Mesenchymal stem cell (in vitro differentiated cells and primary cell): ENCODE measurements around the gene DLEC1.

ENCODE experiments used
- DNase-seq: peaks from one replicate; pipeline ENCODE4 v3.0.0-alpha.2; 2013
- H2AFZ ChIP-seq: one replicate; pipeline ENCODE4 v1.6.1; 2013; ENCODE audit warnings: low read depth, mild to moderate bottlenecking, control low read depth, inconsistent platforms, low read length, moderate library complexity
- H2AK5ac ChIP-seq: 2 replicates; pipeline ENCODE4 v1.6.1; 2013; ENCODE audit warnings: low read length, moderate library complexity, mild to moderate bottlenecking, inconsistent platforms; ENCODE audit not compliant: severe bottlenecking
- H2BK120ac ChIP-seq: one replicate; pipeline ENCODE4 v1.6.1; 2013; ENCODE audit warnings: low read depth, mild to moderate bottlenecking, inconsistent platforms, low read length, moderate library complexity
- H2BK12ac ChIP-seq, 2 experiments: one replicate each; pipeline ENCODE4 v1.6.1; 2013; ENCODE audit warnings: inconsistent platforms in 2 of 2, low read length in 2 of 2, mild to moderate bottlenecking in 2 of 2, moderate library complexity in 2 of 2, control low read depth in 1 of 2
- H2BK15ac ChIP-seq: one replicate; pipeline ENCODE4 v1.6.1; 2013; ENCODE audit warnings: mild to moderate bottlenecking, low read depth, inconsistent platforms; ENCODE audit not compliant: poor library complexity, severe bottlenecking
- H2BK5ac ChIP-seq: 2 replicates; pipeline ENCODE4 v1.6.1; 2013; ENCODE audit warnings: low read depth, mild to moderate bottlenecking, low read length, control low read depth, inconsistent platforms; ENCODE audit not compliant: poor library complexity, severe bottlenecking
- H3K14ac ChIP-seq, 2 experiments: one replicate each; pipeline ENCODE4 v1.6.1; 2013; ENCODE audit warnings: inconsistent platforms in 2 of 2, low read length in 2 of 2, control low read depth in 1 of 2, mild to moderate bottlenecking in 1 of 2, moderate library complexity in 1 of 2
- H3K18ac ChIP-seq, 2 experiments: one replicate each; pipeline ENCODE4 v1.6.1; 2013; ENCODE audit warnings: inconsistent platforms in 2 of 2, low read length in 2 of 2, control low read depth in 1 of 2, low read depth in 1 of 2, mild to moderate bottlenecking in 1 of 2
- H3K23ac ChIP-seq, 2 experiments: one replicate each; pipeline ENCODE4 v1.6.1; 2013; ENCODE audit warnings: inconsistent platforms in 2 of 2, low read length in 2 of 2, mild to moderate bottlenecking in 2 of 2, moderate library complexity in 2 of 2, control low read depth in 1 of 2
- H3K27ac ChIP-seq: 2 replicates; pipeline ENCODE4 v1.5.1; 2013; ENCODE audit warnings: mild to moderate bottlenecking, moderate library complexity, low read length, control low read depth, inconsistent platforms; ENCODE audit not compliant: poor library complexity, severe bottlenecking
- H3K27me3 ChIP-seq, 2 experiments: 2 replicates each; pipeline versions ENCODE4 v1.6.1 to v1.7.0; 2013; ENCODE audit warnings: low read length in 2 of 2, mild to moderate bottlenecking in 2 of 2, moderate library complexity in 2 of 2, control low read depth in 1 of 2, inconsistent platforms in 1 of 2; ENCODE audit not compliant: control insufficient read depth in 1 of 2, insufficient read depth in 1 of 2
- H3K36me3 ChIP-seq, 2 experiments: 2 replicates each; pipeline versions ENCODE4 v1.6.1 to v1.7.0; 2013; ENCODE audit warnings: low read length in 2 of 2, control low read depth in 1 of 2, inconsistent platforms in 1 of 2, low read depth in 1 of 2, mild to moderate bottlenecking in 1 of 2; ENCODE audit not compliant: insufficient read depth in 2 of 2, control insufficient read depth in 1 of 2
- H3K4ac ChIP-seq, 2 experiments: one replicate each; pipeline ENCODE4 v1.6.1; 2013; ENCODE audit warnings: inconsistent platforms in 2 of 2, low read length in 2 of 2, mild to moderate bottlenecking in 2 of 2, moderate library complexity in 2 of 2, control low read depth in 1 of 2, low read depth in 1 of 2
- H3K4me1 ChIP-seq: 2 replicates; pipeline ENCODE4 v1.6.1; 2013; ENCODE audit warnings: low read depth, low read length, control low read depth; ENCODE audit not compliant: control insufficient read depth, insufficient read depth
- H3K4me2 ChIP-seq: 2 replicates; pipeline ENCODE4 v1.6.1; 2013; ENCODE audit warnings: low read length, mild to moderate bottlenecking, inconsistent platforms; ENCODE audit not compliant: poor library complexity, severe bottlenecking
- H3K4me3 ChIP-seq, 2 experiments: 2 replicates each; pipeline versions ENCODE4 v1.5.1 to v1.7.0; 2013; ENCODE audit warnings: low read length in 2 of 2, mild to moderate bottlenecking in 2 of 2, control low read depth in 1 of 2, low read depth in 1 of 2; ENCODE audit not compliant: insufficient read depth in 1 of 2
- H3K79me1 ChIP-seq: replicated peaks from 2 replicates; pipeline ENCODE4 v1.6.1; 2013; ENCODE audit warnings: mild to moderate bottlenecking, control low read depth, low read length, inconsistent platforms; ENCODE audit not compliant: poor library complexity, severe bottlenecking
- H3K9ac ChIP-seq: 2 replicates; pipeline ENCODE4 v1.7.0; 2013; ENCODE audit warnings: mild to moderate bottlenecking, low read length, moderate library complexity
- H3K9me3 ChIP-seq: 2 replicates; pipeline ENCODE4 v1.7.0; 2013; ENCODE audit warnings: mild to moderate bottlenecking, low read length; ENCODE audit not compliant: control insufficient read depth
- H4K8ac ChIP-seq: one replicate; pipeline ENCODE4 v1.6.1; 2013; ENCODE audit warnings: inconsistent platforms, mild to moderate bottlenecking, low read length, moderate library complexity
- H4K91ac ChIP-seq: one replicate; pipeline ENCODE4 v1.6.1; 2013; ENCODE audit warnings: mild to moderate bottlenecking, low read length, inconsistent platforms
- WGBS: methylation state at CpG from one replicate; pipeline ENCODE4 v1.1.7; 2013; ENCODE audit warnings: mixed read lengths; 5-methylcytosine and 5-hydroxymethylcytosine counted together

DLEC1 gene

DNA sequence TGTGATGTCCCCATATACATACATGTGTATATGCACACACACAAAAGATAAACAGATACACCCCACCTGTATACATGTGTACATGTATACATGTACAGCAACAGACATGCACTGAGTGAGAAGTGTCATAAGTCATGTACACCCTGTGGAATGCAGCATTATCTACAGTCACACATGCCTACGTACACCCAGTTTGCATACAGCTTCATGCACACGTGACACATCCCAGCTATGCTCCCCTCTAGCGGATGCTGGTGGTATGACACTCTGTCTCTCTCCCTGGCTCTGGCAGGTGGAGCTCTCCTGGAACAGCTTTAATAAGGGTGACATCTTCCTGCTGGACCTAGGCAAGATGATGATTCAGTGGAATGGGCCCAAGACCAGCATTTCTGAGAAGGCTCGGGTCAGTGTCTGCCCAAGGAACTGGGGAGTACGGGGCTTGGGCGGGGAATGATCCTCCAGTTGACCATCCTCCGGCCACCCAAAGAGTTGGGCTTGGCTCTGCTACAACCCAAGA is 42.2 kb upstream of the DLEC1 start:
- H3K4me2 ChIP-seq = no peak overlapping the region
- H3K36me3 ChIP-seq = peaks cover 7 to 39% of the 10 kb centered on the region in 2 experiments
- no peaks in the 10 kb centered on the region for H3K79me1 ChIP-seq
- 48% methylated on average over 7 of the region's 7 CpGs for WGBS
- H2BK5ac ChIP-seq = no peak overlapping the region
- no peak overlapping the region for H2AFZ ChIP-seq
- H3K9me3 ChIP-seq = no peaks in the 10 kb centered on the region
- no peak overlapping the region for H3K27ac ChIP-seq
- H3K4me3 ChIP-seq = no peak overlapping the region
- H4K8ac ChIP-seq = no peak overlapping the region
- peaks cover 19% of the 10 kb centered on the region for H3K4me1 ChIP-seq
- no peak overlapping the region for H2BK12ac ChIP-seq
- DNase-seq = peak; percentile 76
- H3K9ac ChIP-seq = no peak overlapping the region
- H2BK120ac ChIP-seq = no peak overlapping the region
- H3K27me3 ChIP-seq = peaks cover 0 to 15% of the 10 kb centered on the region in 2 experiments
- H2AK5ac ChIP-seq = no peak overlapping the region
- H3K14ac ChIP-seq = no peak overlapping the region
- H4K91ac ChIP-seq = no peak overlapping the region
- no peak overlapping the region for H2BK15ac ChIP-seq
- H3K4ac ChIP-seq = no peak overlapping the region
- H3K23ac ChIP-seq = no peak overlapping the region
- H3K18ac ChIP-seq = no peak overlapping the region

DNA sequence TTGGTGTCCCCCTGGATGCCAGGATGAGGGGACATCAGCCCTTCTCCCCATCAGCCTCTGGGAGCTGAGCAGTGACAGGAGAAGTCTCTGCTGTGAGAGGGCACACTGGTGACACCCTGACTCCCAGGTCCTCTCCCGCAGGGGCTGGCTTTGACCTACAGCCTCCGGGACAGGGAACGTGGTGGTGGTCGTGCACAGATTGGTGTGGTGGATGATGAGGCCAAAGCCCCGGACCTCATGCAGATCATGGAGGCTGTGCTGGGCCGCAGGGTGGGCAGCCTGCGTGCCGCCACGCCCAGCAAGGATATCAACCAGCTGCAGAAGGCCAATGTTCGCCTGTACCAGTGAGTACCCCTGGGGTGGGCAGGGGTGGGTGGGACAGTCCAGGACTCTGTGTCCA is 41.7 kb upstream of the DLEC1 start:
- H3K4me3 ChIP-seq = no peak overlapping the region
- H3K4ac ChIP-seq = no peak overlapping the region
- no peak for DNase-seq
- H3K9ac ChIP-seq = no peak overlapping the region
- H2AFZ ChIP-seq = no peak overlapping the region
- peaks cover 7 to 44% of the 10 kb centered on the region in 2 experiments for H3K36me3 ChIP-seq
- no peaks in the 10 kb centered on the region for H3K79me1 ChIP-seq
- 97% methylated on average over 10 of the region's 10 CpGs for WGBS
- no peak overlapping the region for H3K18ac ChIP-seq
- H3K9me3 ChIP-seq = no peaks in the 10 kb centered on the region
- H3K23ac ChIP-seq = no peak overlapping the region
- peak overlapping the region in 1 of 2 experiments; percentile 4 for H2BK12ac ChIP-seq
- no peak overlapping the region for H2BK5ac ChIP-seq
- peaks cover 19% of the 10 kb centered on the region for H3K4me1 ChIP-seq
- H3K27ac ChIP-seq = no peak overlapping the region
- no peak overlapping the region for H4K8ac ChIP-seq
- H3K14ac ChIP-seq = no peak overlapping the region
- H2BK120ac ChIP-seq = no peak overlapping the region
- peaks cover 0 to 10% of the 10 kb centered on the region in 2 experiments for H3K27me3 ChIP-seq
- no peak overlapping the region for H4K91ac ChIP-seq
- H2BK15ac ChIP-seq = no peak overlapping the region
- H3K4me2 ChIP-seq = no peak overlapping the region
- no peak overlapping the region for H2AK5ac ChIP-seq

- peak overlapping the region in 1 of 2 experiments; percentile 45 for H2BK12ac ChIP-seq
- no peak overlapping the region for H3K18ac ChIP-seq
- H2BK15ac ChIP-seq = no peak overlapping the region
- WGBS = 95% methylated on average over 6 of the region's 6 CpGs
- no peak overlapping the region for H4K91ac ChIP-seq
- no peak overlapping the region for H2BK120ac ChIP-seq
- H2AK5ac ChIP-seq = no peak overlapping the region
- peak overlapping the region; percentile 90 for H3K9ac ChIP-seq
- H3K23ac ChIP-seq = no peak overlapping the region
- peak overlapping the region; percentile 83 for H4K8ac ChIP-seq
- no peaks in the 10 kb centered on the region for H3K9me3 ChIP-seq
- H3K79me1 ChIP-seq = no peaks in the 10 kb centered on the region
- no peak overlapping the region for H3K14ac ChIP-seq
- no peak overlapping the region for H3K4me3 ChIP-seq
- no peak overlapping the region for H3K27ac ChIP-seq
- no peak for DNase-seq
- peaks cover 19% of the 10 kb centered on the region for H3K4me1 ChIP-seq
- no peak overlapping the region for H3K4me2 ChIP-seq
- no peak overlapping the region for H2BK5ac ChIP-seq
- H3K4ac ChIP-seq = peak overlapping the region in 1 of 2 experiments; percentile 27
- peaks cover 0 to 7% of the 10 kb centered on the region in 2 experiments for H3K27me3 ChIP-seq
- no peak overlapping the region for H2AFZ ChIP-seq
- H3K36me3 ChIP-seq = peaks cover 7 to 50% of the 10 kb centered on the region in 2 experiments
Observed at GRCh38 chr3:37997791-37998370, 41.1 kb upstream of the DLEC1 start.

- no peak overlapping the region for H3K23ac ChIP-seq
- H3K36me3 ChIP-seq = peaks cover 7 to 50% of the 10 kb centered on the region in 2 experiments
- H3K9ac ChIP-seq = no peak overlapping the region
- no peak overlapping the region for H3K4me3 ChIP-seq
- no peak overlapping the region for H2AFZ ChIP-seq
- no peak overlapping the region for H3K14ac ChIP-seq
- H3K27me3 ChIP-seq = no peaks in the 10 kb centered on the region
- H3K27ac ChIP-seq = no peak overlapping the region
- H2BK15ac ChIP-seq = no peak overlapping the region
- H4K8ac ChIP-seq = no peak overlapping the region
- H3K4me2 ChIP-seq = no peak overlapping the region
- no peak overlapping the region for H3K18ac ChIP-seq
- no peak overlapping the region for H2BK5ac ChIP-seq
- H2BK12ac ChIP-seq = no peak overlapping the region
- H2AK5ac ChIP-seq = no peak overlapping the region
- 93% methylated on average over 6 of the region's 6 CpGs for WGBS
- H3K4ac ChIP-seq = no peak overlapping the region
- no peak overlapping the region for H4K91ac ChIP-seq
- H3K9me3 ChIP-seq = no peaks in the 10 kb centered on the region
- H3K79me1 ChIP-seq = no peaks in the 10 kb centered on the region
- DNase-seq = no peak
- H2BK120ac ChIP-seq = no peak overlapping the region
- peaks cover 14% of the 10 kb centered on the region for H3K4me1 ChIP-seq
Observed at GRCh38 chr3:37999836-38000235, 39.2 kb upstream of the DLEC1 start.
